ENCODE data around the gene ZNF587. TPM values are rescaled to one million over a fixed set of nuclear protein-coding genes. Genes with fewer than 3 reads are reported as not detected.
A peak's percentile ranks its signal among the peaks of the same experiment; 100 is the strongest.
"Not testable (repeated sequence)": the region's sequence is repeated elsewhere in the genome, so short reads cannot be mapped to it uniquely, and the experiment has no call there.

ZNF587 gene
- total and polyA plus RNA-seq, 2 of the 8 experiments (the other 6 are each of a cell fraction or from before 2014, with no cell fraction given) = 18.1 to 42.1 TPM

- TF ChIP-seq USF2 (IDR thresholded peaks at IDR 0.05; ENCODE audit: low read length) = no peak
Measured at GRCh38 chr19:57820599-57820998, 29.1 kb upstream of the ZNF587 start (continued).

- Histone ChIP-seq H3K79me2 (ENCODE audit: control insufficient read depth in 1 of 2, insufficient read depth in 2 of 2, low read length in 2 of 2) (peaks cover 18 to 65% of the 10 kb centered on the region in 2 experiments), H3K36me3 (ENCODE audit: control insufficient read depth in 2 of 4, insufficient read depth in 4 of 4, low read length in 3 of 4) (peaks cover 0 to 11% (median 0%) of the 10 kb centered on the region in 4 experiments; a peak in 3 of 8 replicates), H3K4me2 (ENCODE audit: insufficient read depth in 1 of 2, low read depth in 2 of 2, low read length in 2 of 2) (peak overlapping the region; percentile 67 to 81; a peak in 3 of 4 replicates), H3K4me3 (ENCODE audit: extremely low read depth in 1 of 4, insufficient read depth in 2 of 4, low read depth in 3 of 4, low read length in 4 of 4) (peak overlapping the region in 3 of 4 experiments; percentile 94 to 99 (median 97); a peak in 3 of 8 replicates)
- H3K4ac ChIP-seq (replicated peaks; ENCODE audit: insufficient read length, low read depth, low read length); H3K4me1 ChIP-seq (replicated peaks in 1 of 4; ENCODE audit: control insufficient read depth in 3 of 4, insufficient read depth in 4 of 4, low read length in 3 of 4); H2BK120ac ChIP-seq (replicated peaks; ENCODE audit: low read depth, low read length); H4K20me1 ChIP-seq (replicated peaks in 1 of 2; ENCODE audit: control insufficient read depth in 1 of 2, insufficient read depth in 2 of 2, low read length in 2 of 2); H4K91ac ChIP-seq (replicated peaks; ENCODE audit: insufficient read length, low read length); H2BK15ac ChIP-seq (ENCODE audit: low read length); H3K9me3 ChIP-seq (ENCODE audit: insufficient read depth in 2 of 2, low read depth in 1 of 2, low read length in 1 of 2); FAIRE-seq; H3K23me2 ChIP-seq (ENCODE audit: low read depth, low read length); H2BK5ac ChIP-seq (ENCODE audit: low read depth, low read length); H3K27me3 ChIP-seq (replicated peaks in 1 of 4; ENCODE audit: control insufficient read depth in 3 of 4, extremely low read depth in 1 of 4, insufficient read depth in 3 of 4, low read length in 3 of 4); H3K23ac ChIP-seq (ENCODE audit: insufficient read length); H2BK20ac ChIP-seq (ENCODE audit: low read length); H3K79me1 ChIP-seq (ENCODE audit: low read depth, low read length); H4K8ac ChIP-seq (ENCODE audit: extremely low read depth, insufficient read depth, low read length); H3K18ac ChIP-seq (ENCODE audit: extremely low read depth, low read length); H2AK5ac ChIP-seq (ENCODE audit: low read depth, low read length); H3K56ac ChIP-seq (replicated peaks; ENCODE audit: insufficient read length, low read depth, low read length); H3K14ac ChIP-seq (ENCODE audit: insufficient read length); DNase-seq (ENCODE audit: low read depth in 1 of 2, low spot score in 2 of 2); H2AFZ ChIP-seq (ENCODE audit: low read length); H2BK12ac ChIP-seq (ENCODE audit: low read depth, low read length); H3K9ac ChIP-seq (replicated peaks in 1 of 4; ENCODE audit: extremely low read depth in 1 of 4, low read depth in 3 of 4, low read length in 3 of 4); H3K27ac ChIP-seq (ENCODE audit: low read depth, low read length); H4K5ac ChIP-seq (ENCODE audit: insufficient read length, low read depth, low read length): not testable (repeated sequence)
- ChIA-PET POLR2A (ENCODE audit: partially characterized antibody) (interaction anchor here (2.5 to 5.6 kb wide), 4 partner anchors 9 to 83 kb away, joined by 9 to 52 read pairs (median 28); partner anchors contain the start of genes ZNF587 and ZNF587B), CTCF (ENCODE audit: partially characterized antibody) (interaction anchor here (1.1 to 3.8 kb wide), 2 partner anchors 8 to 77 kb away, joined by 3 to 15 read pairs; partner anchors contain the start of gene ZNF587B)
- WGBS, 2 experiments (ENCODE audit: extremely low coverage in 1 of 2, insufficient coverage in 1 of 2, insufficient read length in 1 of 2, insufficient replicate concordance in 2 of 2, low coverage in 1 of 2, low lambda C conversion rate in 2 of 2, missing lambda C conversion rate in 1 of 2) = 93% methylated on average over 3 of the region's 3 CpGs; no CpG with 5 or more reads in 1 of the 2 experiments
Measured at GRCh38 chr19:57821095-57821494, 28.6 kb upstream of the ZNF587 start.

All from H1 (cell line).